ENCODE results near the gene VPS35L.
"Not testable (repeated sequence)": the region's sequence is repeated elsewhere in the genome, so short reads cannot be mapped to it uniquely, and the experiment has no call there.

VPS35L gene

DNA sequence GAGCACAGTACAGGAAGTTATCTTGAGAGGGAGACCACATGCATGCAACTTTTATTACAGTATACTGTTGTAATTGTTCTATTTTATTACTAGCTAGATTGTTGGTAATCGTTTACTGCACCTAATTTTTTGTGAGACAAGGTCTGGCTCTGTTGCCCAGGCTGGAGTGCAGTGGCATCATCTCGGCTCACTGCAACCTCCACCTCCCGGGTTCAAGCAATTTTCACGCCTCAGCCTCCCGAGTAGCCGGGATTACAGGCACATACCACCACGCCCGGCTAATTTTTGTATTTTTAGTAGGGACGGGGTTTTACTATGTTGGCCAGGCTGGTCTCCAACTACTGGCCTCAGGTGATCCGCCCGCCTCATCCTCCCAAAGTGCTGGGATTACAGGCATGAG is 161.2 kb downstream of the VPS35L start:
- not testable (repeated sequence) for DNase-seq

DNA sequence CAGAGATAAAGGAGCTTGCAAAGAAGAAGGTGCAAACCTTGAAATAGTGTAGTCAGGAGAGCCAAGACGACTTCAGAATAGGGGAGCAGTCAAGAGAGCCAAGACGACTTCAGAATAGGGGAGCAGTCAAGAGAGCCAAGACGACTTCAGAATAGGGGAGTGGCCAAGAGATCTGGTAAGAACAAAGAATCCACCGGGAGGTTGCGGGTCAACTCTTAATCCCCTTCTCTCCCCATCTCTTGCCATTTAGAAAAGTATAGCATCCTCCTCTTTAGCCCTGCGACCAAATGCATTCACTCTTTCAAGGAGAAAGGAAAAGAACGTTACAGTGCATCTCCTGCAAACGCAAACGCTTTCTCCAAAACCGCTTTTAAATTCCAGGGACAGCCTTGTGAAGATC is 161.8 kb downstream of the VPS35L start:
- no peak for DNase-seq

DNA sequence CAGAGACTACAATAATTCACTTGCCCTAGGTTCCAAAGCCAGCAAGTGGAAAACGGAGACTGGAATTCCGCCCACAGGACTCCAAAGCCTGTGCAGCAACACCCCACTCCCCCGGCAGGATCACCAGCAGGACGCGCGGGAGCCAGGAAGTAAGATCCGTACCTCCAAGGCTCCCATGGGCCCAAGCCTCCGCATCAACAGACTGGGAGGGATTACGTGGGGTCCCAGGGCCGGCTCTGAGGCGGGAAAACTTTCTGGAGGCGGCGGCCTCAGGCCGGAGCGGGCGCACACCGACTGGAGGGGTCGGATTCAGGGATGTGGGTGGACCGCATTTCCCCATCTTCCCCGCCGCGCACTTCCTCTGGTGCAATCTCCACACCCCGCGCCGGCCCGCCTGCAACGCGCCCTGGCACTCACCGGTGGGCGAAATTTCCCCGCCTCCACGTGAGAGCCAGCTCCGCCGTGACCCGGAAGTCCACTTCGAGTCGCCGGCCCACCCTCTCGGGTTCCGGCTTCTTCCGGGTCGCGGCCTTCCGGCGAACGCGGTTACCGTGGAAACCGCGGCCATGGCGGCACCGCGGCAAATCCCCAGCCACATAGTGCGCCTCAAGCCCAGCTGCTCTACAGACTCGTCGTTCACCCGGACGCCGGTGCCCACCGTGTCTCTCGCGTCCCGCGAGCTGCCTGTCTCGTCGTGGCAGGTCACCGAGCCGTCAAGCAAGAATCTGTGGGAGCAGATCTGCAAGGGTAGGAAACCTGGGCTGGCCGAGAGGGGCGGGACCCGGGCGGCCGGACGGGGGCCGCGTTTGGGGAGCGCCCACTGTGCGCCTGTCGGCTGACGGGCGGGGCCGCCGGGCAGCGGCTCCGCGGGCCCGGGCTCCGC is 162.5 kb downstream of the VPS35L start, which contains the start of the genes IQCK and KNOP1:
IQCK (plus strand) TSS at position 531 of the 883 bp plus-strand sequence; CDS start at position 567, 36 bp downstream.
KNOP1 (minus strand) TSS at position 487 of the 883 bp plus-strand sequence. CDS start 3,192 bp downstream, outside the sequence.
- peak; percentile 78 for DNase-seq

- no peak for DNase-seq
Observed at GRCh38 chr16:19718624-19718965, 163.1 kb downstream of the VPS35L start.

DNA sequence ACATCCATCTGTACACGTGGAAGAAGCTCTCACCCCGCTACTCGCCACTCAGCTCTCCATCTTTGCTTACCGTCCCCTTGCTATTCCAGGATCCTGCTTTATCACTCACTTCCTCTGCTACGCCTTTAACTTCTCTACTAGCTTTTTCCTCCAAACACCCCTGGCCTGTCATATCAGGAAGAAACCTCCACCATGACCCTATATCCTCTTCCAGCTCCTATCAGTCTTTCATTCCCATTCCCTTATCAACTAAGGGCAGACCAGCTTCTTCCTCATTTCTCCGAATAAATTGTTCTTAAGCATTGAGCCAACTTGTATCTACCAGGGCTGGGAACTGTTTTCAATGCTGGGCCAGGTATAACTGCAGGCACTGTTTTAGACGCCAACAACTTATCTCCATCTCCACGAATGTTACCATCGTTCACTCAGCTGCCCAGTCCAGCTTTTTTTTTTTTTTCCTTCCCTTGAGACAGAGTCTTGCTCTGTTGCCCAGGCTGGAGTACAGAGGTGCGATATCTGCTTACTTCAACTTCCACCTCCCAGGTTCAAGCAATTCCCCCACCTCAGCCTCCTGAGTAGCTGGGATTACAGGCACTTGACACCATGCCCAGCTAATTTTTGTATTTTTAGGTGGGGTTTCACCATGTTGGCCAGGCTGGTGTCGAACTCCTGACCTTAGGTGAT is 166.9 kb downstream of the VPS35L start:
- DNase-seq: no peak

- DNase-seq: no peak
Observed at GRCh38 chr16:19722981-19723380, 167.5 kb downstream of the VPS35L start.

- DNase-seq: no peak
Observed at GRCh38 chr16:19728636-19728965, 173.1 kb downstream of the VPS35L start.

GRCh38 chr16:19733551-19733950 is 178.0 kb downstream of the VPS35L start:
- no peak for DNase-seq

GRCh38 chr16:19735074-19735867 is 179.8 kb downstream of the VPS35L start:
- no peak for DNase-seq

- no peak for DNase-seq
Observed at GRCh38 chr16:19737306-19738038, 182.0 kb downstream of the VPS35L start.

- no peak for DNase-seq
Observed at GRCh38 chr16:19741354-19741753, 185.9 kb downstream of the VPS35L start.

DNA sequence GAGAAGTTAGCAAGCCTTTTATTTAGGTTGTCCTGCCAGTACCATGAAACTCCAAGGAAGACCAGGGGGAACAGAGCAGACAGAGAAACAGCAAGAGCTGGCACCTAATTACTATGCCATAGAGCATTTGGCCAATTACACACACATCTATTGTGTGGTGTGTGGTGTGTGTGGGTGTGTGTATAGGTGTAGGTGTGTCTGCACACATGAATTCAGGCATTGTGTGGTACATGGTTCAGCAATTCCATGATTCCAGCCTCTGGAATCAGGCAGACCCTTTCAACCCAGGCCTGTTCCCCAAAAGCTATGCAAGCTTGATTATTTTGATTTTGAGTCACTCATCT is 188.3 kb downstream of the VPS35L start:
- DNase-seq: no peak

GRCh38 chr16:19744670-19745069 is 189.2 kb downstream of the VPS35L start:
- DNase-seq: no peak

DNA sequence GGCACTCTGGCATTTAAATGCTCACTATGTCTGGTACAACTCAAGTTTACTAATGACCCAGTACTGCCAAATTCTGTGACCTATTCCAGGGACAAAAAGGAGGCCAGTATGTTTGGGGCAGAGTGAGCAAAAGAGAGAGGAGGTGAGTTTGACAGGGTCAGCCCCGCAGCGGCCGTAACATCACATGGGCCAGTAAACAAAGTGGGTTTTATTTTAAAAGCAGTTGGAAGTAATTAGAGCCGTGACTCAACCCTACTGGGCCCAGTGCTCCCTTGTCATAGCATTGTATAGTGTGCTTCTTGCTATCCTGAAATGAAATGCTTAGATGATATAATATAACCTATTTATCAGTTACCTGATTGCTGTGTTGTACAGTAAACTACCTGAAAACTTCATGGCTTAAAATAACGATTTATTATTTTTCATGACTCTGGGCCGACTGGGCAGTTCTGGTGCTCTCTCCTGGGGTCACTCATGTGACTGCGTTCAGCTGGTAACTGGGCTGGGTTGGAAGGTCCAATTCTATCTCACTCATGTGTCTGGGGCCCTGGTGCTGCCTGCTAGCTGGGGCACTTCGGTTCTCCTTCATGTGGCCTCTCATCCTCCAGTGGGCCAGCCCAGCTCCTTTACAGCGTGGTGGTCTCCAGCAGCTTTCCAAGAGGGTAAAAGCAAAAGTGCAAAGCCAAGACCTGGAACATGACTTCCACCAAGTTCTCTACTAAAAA is 189.9 kb downstream of the VPS35L start:
- peak; percentile 4 for DNase-seq

DNA sequence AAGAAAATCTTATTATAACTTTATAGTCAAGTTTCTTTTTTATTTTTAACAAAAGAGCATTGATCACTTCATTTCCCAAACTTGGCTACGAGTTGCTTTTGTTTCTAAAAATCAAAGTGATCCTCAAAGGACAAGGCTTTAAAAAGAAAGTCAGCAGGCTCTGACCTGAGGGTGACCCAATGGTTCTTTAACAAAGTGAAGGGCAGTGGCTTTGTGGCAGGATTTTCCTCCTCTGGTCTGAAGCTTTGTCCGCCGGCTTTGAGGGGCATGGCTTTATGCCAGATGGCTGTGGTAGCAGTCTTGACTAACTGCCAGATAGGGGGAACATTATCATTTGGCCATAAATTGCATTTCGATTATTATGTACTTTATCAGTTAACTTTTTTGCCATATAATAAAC is 191.1 kb downstream of the VPS35L start:
- no peak for DNase-seq

DNA sequence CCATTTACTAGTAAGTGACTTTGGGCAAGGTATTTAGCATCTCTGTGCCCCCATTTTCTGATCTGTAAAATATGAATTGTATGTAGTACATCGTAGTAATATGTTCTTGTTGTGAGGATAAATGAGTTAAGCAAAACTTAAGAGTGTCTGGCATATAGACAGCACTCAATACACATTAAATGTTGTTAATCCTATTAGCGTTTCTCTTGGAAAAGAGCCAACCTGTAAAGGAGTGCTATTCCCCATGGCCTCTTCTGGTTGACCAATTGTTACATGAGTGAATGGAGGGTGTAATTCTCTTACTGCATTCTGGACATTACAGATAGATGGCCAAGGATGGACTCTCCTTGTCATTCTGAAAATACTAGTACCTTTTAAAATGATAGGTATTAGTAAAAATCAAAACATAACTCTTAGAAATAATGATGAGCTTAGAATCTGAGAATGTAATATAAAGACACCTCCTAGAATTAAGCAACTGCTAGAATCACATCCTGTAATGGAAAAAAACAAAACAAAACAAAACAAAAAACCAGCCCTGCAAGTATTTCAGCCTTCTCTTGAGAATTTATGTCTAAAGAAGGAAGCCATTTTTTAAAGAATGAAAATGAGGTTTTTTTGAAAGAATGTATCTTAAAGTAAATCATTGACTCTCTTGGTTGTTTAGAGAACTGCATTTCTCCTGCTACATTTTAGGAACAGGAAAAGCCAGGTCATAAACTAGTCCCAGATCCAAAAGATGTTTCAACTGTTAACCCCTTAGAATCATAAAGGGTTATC is 193.1 kb downstream of the VPS35L start:
- no peak for DNase-seq

- no peak for DNase-seq
Observed at GRCh38 chr16:19749571-19750080, 194.1 kb downstream of the VPS35L start.
